ENCODE results near the gene HS3ST6. TPM values are rescaled to one million over a fixed set of nuclear protein-coding genes. Genes with fewer than 3 reads are reported as not detected.

The HS3ST6 gene
- total RNA-seq, 4 donors from 2014 or later: 1.6 to 9.9 (median 6.3) TPM

- Histone ChIP-seq H3K27ac (peak overlapping the region in 3 of 4 donors; percentile 30 to 88 (median 87)), H3K27me3 (peaks cover 0 to 63% (median 0%) of the 10 kb centered on the region in 4 donors), H3K36me3 (peaks cover 0 to 6% (median 0%) of the 10 kb centered on the region in 3 donors), H3K9me3 (no peaks in the 10 kb centered on the region), H3K4me1 (peaks cover 14 to 80% (median 28%) of the 10 kb centered on the region in 3 donors), H3K4me3 (no peak overlapping the region)
- DNase-seq: no peak
- WGBS, 2 donors: 79 to 96% methylated on average over 6 to 22 of the region's 59 CpGs
- TF ChIP-seq POLR2A (IDR thresholded peaks at IDR 0.05): no peak
- no peak for TF ChIP-seq CTCF (IDR thresholded peaks at IDR 0.05)
- intact Hi-C loops (cut with DNase I): no loop called here
These were observed 6.6 kb downstream of the HS3ST6 start for GRCh38 chr16:1911467-1912214.

GRCh38 chr16:1909561-1910231 lies 8.5 kb downstream of the HS3ST6 start:
- TF ChIP-seq POLR2A (IDR thresholded peaks at IDR 0.05) (no peak), CTCF (IDR thresholded peaks at IDR 0.05) (no peak)
- no peak overlapping the region for H3K4me3 ChIP-seq
- no peak for DNase-seq
- peaks cover 0 to 56% (median 0%) of the 10 kb centered on the region in 4 donors for H3K27me3 ChIP-seq
- peaks cover 0 to 6% (median 0%) of the 10 kb centered on the region in 3 donors for H3K36me3 ChIP-seq
- intact Hi-C loops (cut with DNase I): no loop called here
- H3K4me1 ChIP-seq: peaks cover 8 to 71% (median 15%) of the 10 kb centered on the region in 3 donors
- H3K27ac ChIP-seq: no peak overlapping the region
- 90% methylated on average over 6 of the region's 18 CpGs; no CpG with 5 or more reads in 1 of the 2 donors for WGBS, 2 donors
- no peaks in the 10 kb centered on the region for H3K9me3 ChIP-seq

GRCh38 chr16:1908983-1909382 lies 9.2 kb downstream of the HS3ST6 start:
- DNase-seq: no peak
- TF ChIP-seq CTCF (IDR thresholded peaks at IDR 0.05) (no peak), POLR2A (IDR thresholded peaks at IDR 0.05) (no peak)
- H3K4me3 ChIP-seq: no peak overlapping the region
- H3K27me3 ChIP-seq: peaks cover 0 to 52% (median 0%) of the 10 kb centered on the region in 4 donors
- WGBS, 2 donors: 43 to 51% methylated on average over 4 to 6 of the region's 9 CpGs
- no peaks in the 10 kb centered on the region for H3K9me3 ChIP-seq
- peaks cover 5 to 64% (median 12%) of the 10 kb centered on the region in 3 donors for H3K4me1 ChIP-seq
- H3K27ac ChIP-seq: no peak overlapping the region
- intact Hi-C loops (cut with DNase I): no loop called here
- H3K36me3 ChIP-seq: peaks cover 0 to 6% (median 0%) of the 10 kb centered on the region in 3 donors

- DNase-seq: no peak
- Histone ChIP-seq H3K9me3 (no peaks in the 10 kb centered on the region), H3K4me1 (peaks cover 0 to 56% (median 6%) of the 10 kb centered on the region in 3 donors), H3K27ac (no peak overlapping the region), H3K27me3 (peaks cover 0 to 49% (median 0%) of the 10 kb centered on the region in 4 donors), H3K4me3 (no peak overlapping the region), H3K36me3 (peaks cover 0 to 6% (median 0%) of the 10 kb centered on the region in 3 donors)
- 51 to 88% methylated on average over 6 to 8 of the region's 17 CpGs for WGBS, 2 donors
- intact Hi-C loops (cut with DNase I): no loop called here
- TF ChIP-seq POLR2A (IDR thresholded peaks at IDR 0.05) (no peak), CTCF (IDR thresholded peaks at IDR 0.05) (no peak)
These were observed 10.0 kb downstream of the HS3ST6 start for GRCh38 chr16:1908184-1908583.

Measured in esophagus squamous epithelium (tissue), 5 donors.